SU-DHL-6 (cell line): ENCODE data around the gene WNT3A.

Experiments
- EZH2phosphoT487 ChIP-seq: fragments of 200-600 bp; sonication (generic), shearing (Covaris generic); conservative IDR thresholded peaks from 2 replicates; pipeline ENCODE4 v1.6.1; 2018; ENCODE audit warnings: mild to moderate bottlenecking, antibody characterized with exemption, low read length, moderate library complexity, mixed read lengths
- TF ChIP-seq, protein P1 (sequence below): fragments of 200-600 bp; sonication (generic); IDR thresholded peaks from one replicate; pipeline ENCODE4 v1.5.1; 2017; ENCODE audit warnings: antibody characterized with exemption, mild to moderate bottlenecking, low read length, moderate library complexity; ENCODE audit not compliant: insufficient read depth, poor library complexity, severe bottlenecking

DNA sequence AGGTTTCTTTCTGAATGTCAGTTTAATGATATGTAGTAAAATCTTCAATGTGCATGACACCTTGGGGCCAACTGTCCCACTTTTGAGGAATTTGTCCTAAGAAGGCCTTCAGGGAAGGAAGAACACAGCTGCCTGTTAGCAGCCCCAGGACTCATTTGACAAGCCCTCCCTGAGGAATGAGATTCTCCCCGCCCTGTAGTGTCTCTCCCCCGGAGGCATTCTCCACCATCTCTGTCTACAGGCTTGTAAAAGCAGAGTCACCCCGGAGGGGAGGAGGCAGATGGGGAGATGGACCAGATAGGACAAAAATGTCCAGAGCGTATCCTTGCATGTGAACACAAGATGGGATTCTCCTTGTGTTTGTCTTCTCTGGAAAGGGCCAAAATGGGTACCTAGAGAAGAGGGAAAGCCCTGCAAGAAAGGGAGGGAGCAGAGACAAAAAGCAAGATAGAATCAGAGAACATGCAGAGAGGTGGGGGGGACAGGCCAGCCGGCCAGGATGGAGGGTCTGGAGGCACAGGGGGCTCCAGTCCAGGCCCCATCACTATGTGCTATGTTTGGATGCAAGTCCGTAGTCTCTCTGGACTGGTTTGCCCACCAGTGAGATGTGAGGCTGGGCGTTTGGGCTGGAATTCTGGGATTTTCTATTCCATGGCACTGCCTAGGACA lies 12.0 kb upstream of the WNT3A start:
- TF ChIP-seq, protein P1, sequence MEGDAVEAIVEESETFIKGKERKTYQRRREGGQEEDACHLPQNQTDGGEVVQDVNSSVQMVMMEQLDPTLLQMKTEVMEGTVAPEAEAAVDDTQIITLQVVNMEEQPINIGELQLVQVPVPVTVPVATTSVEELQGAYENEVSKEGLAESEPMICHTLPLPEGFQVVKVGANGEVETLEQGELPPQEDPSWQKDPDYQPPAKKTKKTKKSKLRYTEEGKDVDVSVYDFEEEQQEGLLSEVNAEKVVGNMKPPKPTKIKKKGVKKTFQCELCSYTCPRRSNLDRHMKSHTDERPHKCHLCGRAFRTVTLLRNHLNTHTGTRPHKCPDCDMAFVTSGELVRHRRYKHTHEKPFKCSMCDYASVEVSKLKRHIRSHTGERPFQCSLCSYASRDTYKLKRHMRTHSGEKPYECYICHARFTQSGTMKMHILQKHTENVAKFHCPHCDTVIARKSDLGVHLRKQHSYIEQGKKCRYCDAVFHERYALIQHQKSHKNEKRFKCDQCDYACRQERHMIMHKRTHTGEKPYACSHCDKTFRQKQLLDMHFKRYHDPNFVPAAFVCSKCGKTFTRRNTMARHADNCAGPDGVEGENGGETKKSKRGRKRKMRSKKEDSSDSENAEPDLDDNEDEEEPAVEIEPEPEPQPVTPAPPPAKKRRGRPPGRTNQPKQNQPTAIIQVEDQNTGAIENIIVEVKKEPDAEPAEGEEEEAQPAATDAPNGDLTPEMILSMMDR = no peak
- TF ChIP-seq EZH2phosphoT487 = no peak
